IPS-11a (cell line): ENCODE measurements around the gene STARD8.

Experiments used
- H3K4me3 ChIP-seq: one replicate; pipeline ENCODE4 v1.5.1; 2013; ENCODE audit warnings: low read depth, low read length, control low read depth

STARD8 gene

DNA sequence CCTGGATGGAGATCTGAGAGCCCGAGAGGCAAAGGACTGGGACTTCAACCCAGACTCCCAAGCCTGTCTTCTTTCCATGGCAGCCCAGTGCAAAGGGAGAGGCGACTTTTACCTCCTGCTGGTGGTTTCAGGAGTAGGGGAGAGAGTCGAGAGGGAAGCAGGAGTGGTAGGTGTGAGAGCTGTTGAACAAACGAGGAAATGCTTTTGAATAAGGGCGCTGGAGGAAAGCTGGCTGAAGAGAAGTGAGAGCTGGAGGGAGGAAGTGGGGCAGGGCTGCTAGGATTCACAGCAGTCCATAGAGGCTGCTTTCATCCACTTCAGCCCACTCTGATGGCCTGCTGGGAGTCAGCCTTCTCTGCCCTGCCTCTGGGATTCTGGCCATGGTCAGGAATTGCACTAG, 99.5 kb downstream of the STARD8 start:
- H3K4me3 ChIP-seq, result no peak overlapping the region

DNA sequence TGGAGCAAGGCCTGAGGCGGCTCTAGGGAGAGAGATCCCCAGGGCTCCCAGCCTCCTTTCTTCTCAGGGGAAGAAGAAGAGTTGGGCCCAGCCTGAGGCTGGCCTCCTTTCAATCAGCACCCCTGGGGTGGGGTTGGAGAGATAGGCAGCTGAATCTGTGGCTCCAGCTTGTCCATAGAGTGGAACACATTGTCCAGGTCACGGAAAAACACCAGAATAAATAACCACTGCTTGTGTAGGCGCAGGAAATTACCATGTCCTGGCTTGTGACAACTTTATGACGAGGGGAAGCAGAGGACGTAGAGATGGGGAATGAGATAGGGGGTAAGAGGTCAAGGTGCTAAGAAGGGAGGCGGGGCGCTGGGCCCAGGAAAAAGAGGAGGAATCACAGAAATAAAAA, 100.6 kb downstream of the STARD8 start:
- H3K4me3 ChIP-seq, result no peak overlapping the region

DNA sequence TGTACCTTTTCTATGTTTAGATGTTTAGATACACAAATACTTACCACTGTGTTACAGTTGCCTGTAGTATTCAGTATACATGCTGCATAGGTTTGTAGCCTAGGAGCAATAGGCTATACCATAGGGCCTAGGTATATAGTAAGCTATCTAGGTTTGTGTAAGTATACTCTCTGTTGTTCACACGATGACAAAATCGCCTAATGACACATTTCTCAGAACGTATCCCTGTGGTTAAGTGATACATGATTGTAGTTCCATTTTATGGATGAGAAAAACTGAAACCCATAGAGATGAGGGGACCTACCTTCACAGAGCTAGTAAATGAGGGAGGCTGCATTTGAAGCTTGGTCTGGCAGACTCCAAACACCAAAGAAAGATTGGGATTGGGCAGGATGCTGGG, 102.0 kb downstream of the STARD8 start:
- H3K4me3 ChIP-seq, result no peak overlapping the region

DNA sequence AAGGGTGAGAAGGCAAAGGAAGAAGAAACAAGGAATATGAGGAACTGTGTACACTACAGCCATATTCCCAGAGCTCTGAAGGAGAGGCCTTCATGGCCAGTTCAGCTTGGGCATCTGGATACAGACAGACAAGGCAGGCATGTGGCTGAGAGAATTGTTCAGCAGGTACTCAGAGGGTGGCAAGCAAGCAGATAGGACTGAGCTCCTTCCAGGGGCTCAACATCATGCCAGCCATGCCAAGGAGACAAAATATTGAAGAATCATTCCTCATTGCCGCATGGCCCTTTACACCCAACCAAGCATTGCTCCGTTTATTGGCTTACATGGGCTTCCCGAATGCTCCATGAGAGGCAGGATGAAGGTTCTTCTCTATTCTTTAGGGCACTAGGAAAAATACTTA, 102.8 kb downstream of the STARD8 start:
- no peak overlapping the region for H3K4me3 ChIP-seq

DNA sequence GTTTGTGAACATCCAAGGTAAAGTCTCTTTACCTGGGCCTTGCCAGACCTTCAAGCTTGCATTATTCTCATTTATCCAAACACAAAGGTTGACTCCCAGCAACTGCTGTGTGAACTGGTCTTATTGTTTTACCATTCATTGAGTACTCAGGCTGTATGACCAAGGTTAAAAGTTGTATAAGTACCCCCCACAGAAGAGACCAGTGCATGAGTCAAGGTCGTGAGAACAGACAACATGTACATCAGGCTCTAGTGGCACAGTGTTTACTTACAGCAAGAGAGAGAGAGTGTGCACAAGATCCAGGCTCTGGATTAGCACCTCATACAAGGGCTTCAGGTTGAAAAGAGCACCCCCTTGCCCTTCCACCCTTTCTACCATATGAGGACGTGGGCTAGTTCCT, 103.9 kb downstream of the STARD8 start:
- no peak overlapping the region for H3K4me3 ChIP-seq

DNA sequence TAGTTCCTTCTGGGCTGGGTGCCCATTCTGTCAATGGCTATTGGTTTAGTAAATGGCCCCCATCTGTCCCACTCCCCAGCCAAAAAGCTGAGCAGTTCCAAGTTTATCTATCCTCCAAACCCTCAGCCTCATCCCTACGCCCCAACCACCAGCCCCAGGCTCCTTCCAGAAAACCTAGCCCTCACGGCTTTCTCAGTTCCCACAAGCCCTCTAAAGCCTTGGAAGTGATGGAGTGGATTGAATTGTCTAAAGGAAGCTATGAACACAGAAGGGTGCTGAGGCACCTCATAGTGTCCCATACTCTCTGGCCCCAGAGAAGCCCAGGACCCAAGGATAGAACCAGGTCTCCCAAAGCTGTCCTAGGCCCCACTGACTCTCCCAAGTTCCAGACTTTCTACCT, 105.8 kb downstream of the STARD8 start:
- H3K4me3 ChIP-seq, result no peak overlapping the region

DNA sequence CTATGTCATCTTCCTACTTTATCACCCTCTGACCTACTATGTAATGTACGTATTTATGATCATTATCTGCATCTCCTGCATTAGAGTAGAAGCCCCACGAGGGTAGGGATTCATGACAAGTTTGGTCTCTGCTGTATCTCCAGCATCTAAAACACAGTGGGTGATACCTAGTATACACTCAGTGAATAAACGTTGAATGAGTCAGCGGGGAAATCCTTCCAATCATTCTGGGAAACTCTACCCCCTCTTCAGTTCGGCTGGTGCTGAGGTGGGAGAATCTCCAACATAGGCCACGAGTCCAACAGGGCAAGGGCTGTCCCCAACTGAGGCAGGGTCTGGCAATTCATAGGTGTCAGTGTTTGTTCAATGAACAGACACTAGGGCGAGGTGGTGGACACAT, 106.9 kb downstream of the STARD8 start:
- H3K4me3 ChIP-seq, result no peak overlapping the region

DNA sequence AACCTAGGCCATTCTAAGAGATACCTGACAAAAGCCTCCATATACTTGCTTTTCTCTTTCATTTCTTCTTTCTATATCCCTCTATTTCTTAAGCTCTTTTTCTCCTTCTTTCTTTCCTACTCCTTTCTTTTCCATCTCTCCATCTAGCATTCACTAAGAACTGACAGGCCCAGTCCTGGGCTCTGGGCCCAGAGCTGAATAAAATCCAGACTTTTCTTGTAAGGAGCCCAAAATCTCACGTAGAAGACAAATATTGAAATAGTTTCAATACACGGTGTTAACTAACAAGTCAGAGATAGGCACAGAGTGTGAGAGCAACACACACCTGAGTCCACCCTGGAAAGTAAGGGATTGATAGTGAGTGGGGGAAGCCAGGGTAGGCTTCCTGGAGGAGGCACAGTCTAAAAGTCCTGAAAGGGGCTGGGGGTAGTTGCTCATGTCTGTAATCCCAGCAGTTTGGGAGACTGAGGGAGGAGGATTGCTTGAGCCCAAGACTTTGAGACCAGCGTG, 108.2 kb downstream of the STARD8 start:
- no peak overlapping the region for H3K4me3 ChIP-seq

DNA sequence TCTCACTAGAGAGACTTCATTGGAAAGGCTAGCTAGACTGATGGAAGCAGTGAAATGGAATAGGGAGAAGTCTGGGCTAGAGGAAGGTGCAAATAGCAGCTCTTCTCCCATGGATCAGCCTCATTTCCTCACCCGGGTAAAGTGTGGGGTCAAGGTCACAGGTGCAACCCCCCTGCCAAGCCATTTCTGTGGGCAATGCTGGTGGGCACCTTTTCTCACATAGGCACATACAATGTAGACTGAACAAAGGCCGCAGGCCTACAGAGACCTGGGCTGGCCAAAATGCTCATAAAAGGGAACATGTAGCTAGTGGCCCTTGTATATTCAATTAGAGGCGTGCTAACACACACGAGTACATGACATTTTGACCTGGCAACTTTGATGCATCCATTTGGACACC, 109.9 kb downstream of the STARD8 start:
- H3K4me3 ChIP-seq, result no peak overlapping the region

DNA sequence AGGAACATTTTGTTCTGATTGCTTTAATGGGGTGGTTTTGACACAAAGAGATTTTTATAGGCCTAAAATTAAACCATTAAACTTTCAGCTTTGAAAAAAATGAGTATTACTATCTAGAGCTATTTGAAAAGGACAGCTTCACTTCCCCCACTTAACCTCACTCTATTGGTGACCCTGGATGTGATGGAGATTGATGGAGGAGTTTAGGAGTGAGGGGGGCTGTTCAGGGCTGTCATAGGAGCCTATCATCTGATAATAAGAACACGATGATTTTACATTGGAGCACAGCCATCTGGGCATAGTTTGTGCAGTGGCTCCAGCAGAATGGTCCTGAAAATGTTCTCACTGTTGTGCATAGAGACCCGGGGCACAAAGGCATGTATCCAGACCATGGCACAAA, 110.3 kb downstream of the STARD8 start:
- no peak overlapping the region for H3K4me3 ChIP-seq

DNA sequence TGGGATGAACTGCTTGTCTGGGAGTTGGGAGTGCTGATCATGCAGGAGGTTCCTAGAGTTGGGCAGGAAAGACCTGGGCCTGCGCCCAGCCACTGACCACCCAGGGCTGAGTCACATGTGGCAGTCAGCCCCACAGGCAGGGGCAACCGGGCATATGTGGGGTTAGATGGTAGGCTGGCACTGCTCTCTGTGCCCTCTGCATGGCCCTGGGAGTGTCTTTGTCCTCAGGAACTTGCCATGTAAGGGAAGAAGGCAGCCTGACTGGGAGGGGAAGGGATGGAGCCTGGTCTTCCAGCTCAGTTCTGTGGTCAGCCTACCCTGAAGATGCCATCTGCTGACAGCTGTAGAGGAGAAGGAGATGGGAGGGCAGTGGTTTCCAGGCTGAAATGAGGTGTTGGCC, 111.2 kb downstream of the STARD8 start:
- H3K4me3 ChIP-seq, result no peak overlapping the region

DNA sequence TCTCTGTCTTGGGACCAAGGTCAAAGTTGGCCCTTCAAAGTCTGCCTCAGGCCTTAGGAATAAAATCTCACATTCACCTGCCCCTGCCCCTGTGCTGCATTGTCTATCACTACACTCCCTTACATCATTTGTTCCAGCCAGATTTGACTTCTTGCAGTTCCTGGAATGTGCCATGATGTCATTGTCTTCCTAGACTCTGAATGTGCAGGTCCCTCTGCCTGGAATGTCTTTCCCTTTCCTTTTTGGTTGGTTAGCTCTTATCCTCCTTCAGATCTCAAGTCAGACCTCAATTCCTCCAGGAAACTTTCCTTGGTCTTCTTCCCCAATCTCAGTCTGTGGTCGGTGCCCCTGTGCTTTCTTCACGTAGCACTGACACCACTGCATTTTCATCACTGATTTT, 113.6 kb downstream of the STARD8 start:
- no peak overlapping the region for H3K4me3 ChIP-seq

DNA sequence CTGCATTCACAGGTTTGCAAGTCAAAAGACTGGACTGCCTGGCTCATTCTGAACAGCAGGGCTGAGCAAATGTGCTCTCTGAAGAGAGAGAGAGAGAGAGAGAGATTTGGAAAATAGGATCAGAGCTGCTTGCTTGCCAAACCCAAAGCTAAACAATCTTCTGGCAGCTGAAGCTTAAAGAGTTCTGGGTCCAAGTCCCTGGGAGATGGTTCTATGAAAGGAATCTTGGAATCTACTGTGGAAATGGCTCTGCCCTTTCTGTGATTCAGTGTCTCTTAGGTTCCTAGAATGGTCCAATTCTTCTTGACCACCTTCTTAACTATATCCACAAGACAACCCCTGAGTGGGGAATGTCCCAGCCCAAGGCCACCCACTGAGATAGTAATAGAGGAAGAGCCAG, 115.3 kb downstream of the STARD8 start:
- H3K4me3 ChIP-seq, result no peak overlapping the region

DNA sequence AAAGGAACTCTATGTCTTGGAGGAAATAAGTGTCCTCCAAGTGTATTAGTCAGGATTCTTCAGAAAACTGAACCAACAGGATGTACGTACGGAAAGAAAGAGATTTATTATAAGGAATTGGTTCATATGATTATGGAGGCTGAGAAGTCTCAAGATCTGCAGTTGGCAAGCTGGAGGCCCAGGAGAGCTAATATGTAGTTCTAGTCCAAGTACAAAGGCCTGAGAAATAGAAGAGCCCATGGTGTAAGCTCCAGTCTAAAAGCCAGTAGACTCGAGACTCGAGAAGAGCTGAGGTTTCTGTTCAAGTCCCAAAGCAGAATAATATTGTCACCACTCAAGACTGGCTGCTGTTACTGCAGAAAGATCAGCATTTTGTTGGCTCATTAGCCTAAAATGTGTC, 116.0 kb downstream of the STARD8 start:
- no peak overlapping the region for H3K4me3 ChIP-seq
